HepG2 (cell line): ENCODE data around the gene CCBE1. TPM values are rescaled to one million over a fixed set of nuclear protein-coding genes. Genes with fewer than 3 reads are reported as not detected.
"Not testable (repeated sequence)": the region's sequence is repeated elsewhere in the genome, so short reads cannot be mapped to it uniquely, and the experiment has no call there.

ENCODE experiments used
- ATAC-seq: fragments of 200-7000 bp; cut with Tn5 transposase; 3 replicates; pipeline ENCODE4 v1.9.1; 2020; ENCODE audit warnings: mild to moderate bottlenecking, moderate library complexity
- BruUV-seq: library from RNA; stranded (reverse); fragments of 400-500 nt; replicated peaks from 2 replicates; lab custom pipeline; 2021; lab: Mats Ljungman, UMichigan
- CTCF ChIA-PET: fragments of 300-600 bp; formaldehyde crosslinking; extraction: SDS; loops from one replicate; lab custom pipeline; 2021; ENCODE audit warnings: low total read pairs, inconsistent platforms, low intra/inter-chr PET ratio; lab: Yijun Ruan, JAX
- POLR2A ChIA-PET: fragments of 350-600 bp; sonication (Branson Sonifier 250); formaldehyde crosslinking; loops from one replicate; lab custom pipeline; 2020; ENCODE audit warnings: antibody characterized with exemption, inconsistent platforms; lab: Yijun Ruan, JAX
- DNase-seq: peaks from one replicate; pipeline ENCODE4 v3.0.0-alpha.2; 2015; ENCODE audit warnings: low spot score
- FAIRE-seq: peaks from 3 replicates; lab custom pipeline; 2011; peaks lifted over from hg19 to GRCh38; lab: Jason Lieb, UNC
- H2AFZ ChIP-seq: one replicate; pipeline ENCODE4 v1.6.1; 2011; ENCODE audit warnings: low read length, inconsistent platforms
- H3K27ac ChIP-seq: fragments of 300-600 bp; 3 replicates; pipeline ENCODE4 v1.8.0; 2011; ENCODE audit warnings: mixed run types, mild to moderate bottlenecking, mixed read lengths, low read length, inconsistent platforms; ENCODE audit not compliant: insufficient read depth; ENCODE audit errors: extremely low read length
- H3K27me3 ChIP-seq, 2 experiments: fragments of 200-600 bp in 1 of 2; 2 replicates in 1 of 2; 3 replicates in 1 of 2; pipeline versions ENCODE4 v1.6.0 to v1.8.0; 2011; ENCODE audit warnings: low read length in 2 of 2, mild to moderate bottlenecking in 2 of 2, moderate library complexity in 2 of 2, inconsistent platforms in 1 of 2; ENCODE audit not compliant: insufficient read depth in 2 of 2, control insufficient read depth in 1 of 2
- H3K36me3 ChIP-seq, 2 experiments: fragments of 200-600 bp in 1 of 2; replicated peaks in 1 of 2; 2 replicates in 1 of 2; 3 replicates in 1 of 2; pipeline versions ENCODE4 v1.5.1 to v1.8.0; 2011; ENCODE audit warnings: low read length in 2 of 2, inconsistent platforms in 1 of 2; ENCODE audit not compliant: insufficient read depth in 2 of 2, control insufficient read depth in 1 of 2
- H3K4me1 ChIP-seq: 2 replicates; pipeline ENCODE4 v1.5.1; 2012; ENCODE audit warnings: low read length, inconsistent platforms; ENCODE audit not compliant: insufficient read depth
- H3K4me2 ChIP-seq: 2 replicates; pipeline ENCODE4 v1.6.0; 2011; ENCODE audit warnings: low read depth, low read length, inconsistent platforms
- H3K4me3 ChIP-seq, 3 experiments: fragments of 200-600 bp in 1 of 3; sonication (generic), shearing (Covaris generic) in 1 of 3; replicated peaks in 1 of 3; 2 replicates each; pipeline ENCODE4 v1.5.1; 2011 to 2016; ENCODE audit warnings: low read length in 3 of 3, inconsistent platforms in 2 of 3, low read depth in 2 of 3, mild to moderate bottlenecking in 2 of 3, control low read depth in 1 of 3, mixed read lengths in 1 of 3; ENCODE audit not compliant: insufficient read depth in 1 of 3
- H3K79me2 ChIP-seq: one replicate; pipeline ENCODE4 v1.6.1; 2011; ENCODE audit warnings: low read length, inconsistent platforms; ENCODE audit not compliant: insufficient read depth
- H3K9ac ChIP-seq: 2 replicates; pipeline ENCODE4 v1.6.0; 2011; ENCODE audit warnings: mild to moderate bottlenecking, low read depth, low read length, inconsistent platforms; ENCODE audit not compliant: insufficient read depth
- H3K9me3 ChIP-seq: 2 replicates; pipeline ENCODE4 v1.5.1; 2012; ENCODE audit warnings: mild to moderate bottlenecking, low read length
- H4K20me1 ChIP-seq: 2 replicates; pipeline ENCODE4 v1.6.0; 2011; ENCODE audit warnings: inconsistent platforms, mild to moderate bottlenecking, low read length, moderate library complexity; ENCODE audit not compliant: insufficient read depth
- CREB1 ChIP-seq, 2 experiments: fragments of 450-650 bp in 1 of 2; IDR thresholded peaks; 2 replicates each; pipeline ENCODE4 v1.6.1; 2016 to 2017; ENCODE audit warnings: control low read depth in 1 of 2, mild to moderate bottlenecking in 1 of 2, missing compliant biosample characterization in 1 of 2, missing genetic modification characterization in 1 of 2
- HCFC1 ChIP-seq: fragments of 150-350 bp; IDR thresholded peaks from 2 replicates; pipeline ENCODE4 v1.6.1; 2014; ENCODE audit warnings: low read depth, low read length
- MAX ChIP-seq: IDR thresholded peaks from 2 replicates; pipeline ENCODE4 v1.6.1; 2012; ENCODE audit warnings: inconsistent platforms
- MIER3 ChIP-seq: IDR thresholded peaks from 2 replicates; pipeline ENCODE4 v1.6.1; 2016; ENCODE audit warnings: missing compliant biosample characterization, borderline replicate concordance
- NFKBIZ ChIP-seq: IDR thresholded peaks from 2 replicates; pipeline ENCODE4 v1.6.1; 2018; ENCODE audit warnings: missing genetic modification reagents, missing compliant biosample characterization
- PCBP1 ChIP-seq: fragments of 200-400 bp; formaldehyde crosslinking; IDR thresholded peaks from 2 replicates; pipeline ENCODE4 v1.6.1; 2017; ENCODE audit warnings: mild to moderate bottlenecking, low read depth, low read length, borderline replicate concordance
- TBP ChIP-seq: sonication (generic); formaldehyde crosslinking; IDR thresholded peaks from 2 replicates; pipeline ENCODE4 v1.5.0; 2020; ENCODE audit warnings: missing genetic modification reagents
- ZNF468 ChIP-seq: sonication (generic); formaldehyde crosslinking; IDR thresholded peaks from 2 replicates; pipeline ENCODE4 v1.8.0; 2022; ENCODE audit warnings: mild to moderate bottlenecking, moderate library complexity, missing genetic modification reagents
- ZNF724P ChIP-seq: sonication (generic); formaldehyde crosslinking; IDR thresholded peaks from 2 replicates; pipeline ENCODE4 v1.8.0; 2022; ENCODE audit warnings: missing genetic modification reagents, borderline replicate concordance
- ZNF773 ChIP-seq: sonication (generic); formaldehyde crosslinking; IDR thresholded peaks from 2 replicates; pipeline ENCODE4 v1.4.0; 2020; ENCODE audit warnings: missing genetic modification reagents, borderline replicate concordance
- WGBS: methylation state at CpG from one replicate; pipeline ENCODE4 v1.1.6; 2017; ENCODE audit warnings: low lambda C conversion rate; 5-methylcytosine and 5-hydroxymethylcytosine counted together
- in situ Hi-C: cut with HindIII; loops from 2 replicates; pipeline ENCODE4 v1.10.0; 2017; ENCODE audit warnings: low pct_unique_long_range_greater_than_20kb; ENCODE audit not compliant: extremely low pct_ligation_motif_present
- intact Hi-C: fragments of 100-400 bp; cut with micrococcal nuclease; formaldehyde crosslinking; loops from one replicate; pipeline ENCODE4 v1.10.0; 2022; ENCODE audit not compliant: unreplicated experiment
- polyA plus RNA-seq, 8 experiments: library from polyadenylated mRNA; depleted of rRNA in 3 of 8; stranded (reverse) in 7 of 8; unstranded in 1 of 8; fragments of >200 nt; fragmentation: Illumina TruSeq in 4 of 8; extraction: Trizol in 4 of 8; gene quantifications; 2 replicates each; pipeline versions ENCODE4 v1.2.1 to v1.2.3, GENCODE V29; 2011 to 2016; ENCODE audit warnings: low read depth in 4 of 8, missing spikeins in 1 of 8, mixed read lengths in 1 of 8; ENCODE audit not compliant: insufficient read depth in 1 of 8
- total RNA-seq, 5 experiments: library from RNA; depleted of rRNA; stranded (reverse); fragments of >200 nt; fragmentation: Illumina TruSeq; extraction: Trizol; gene quantifications; 2 replicates each; pipeline ENCODE4 v1.2.3, GENCODE V29; 2016; ENCODE audit warnings: low read depth in 1 of 5
- TF ChIP-seq, protein P1 (sequence below): sonication (generic); formaldehyde crosslinking; IDR thresholded peaks from 2 replicates; pipeline ENCODE4 v1.5.0; 2020; ENCODE audit warnings: mild to moderate bottlenecking, missing genetic modification reagents, borderline replicate concordance

The CCBE1 gene
- total and polyA plus RNA-seq, 2 of the 13 experiments (the other 11 are each of a cell fraction or from before 2014, with no cell fraction given) = not detected

GRCh38 chr18:59667488-59667887 is 29.7 kb downstream of the CCBE1 start:
- peaks cover 1 to 23% of the 10 kb centered on the region in 2 experiments; a peak in 3 of 5 replicates for H3K27me3 ChIP-seq
- H4K20me1 ChIP-seq = no peaks in the 10 kb centered on the region
- H3K9me3 ChIP-seq = no peaks in the 10 kb centered on the region; the same call in 1 of the 2 replicates
- POLR2A ChIA-PET = no interaction called here
- no peak for TF ChIP-seq PCBP1
- no peak for TF ChIP-seq ZNF773 (CRISPR knock-in tag)
- TF ChIP-seq NFKBIZ (CRISPR knock-in tag) = no peak
- TF ChIP-seq, protein P1, sequence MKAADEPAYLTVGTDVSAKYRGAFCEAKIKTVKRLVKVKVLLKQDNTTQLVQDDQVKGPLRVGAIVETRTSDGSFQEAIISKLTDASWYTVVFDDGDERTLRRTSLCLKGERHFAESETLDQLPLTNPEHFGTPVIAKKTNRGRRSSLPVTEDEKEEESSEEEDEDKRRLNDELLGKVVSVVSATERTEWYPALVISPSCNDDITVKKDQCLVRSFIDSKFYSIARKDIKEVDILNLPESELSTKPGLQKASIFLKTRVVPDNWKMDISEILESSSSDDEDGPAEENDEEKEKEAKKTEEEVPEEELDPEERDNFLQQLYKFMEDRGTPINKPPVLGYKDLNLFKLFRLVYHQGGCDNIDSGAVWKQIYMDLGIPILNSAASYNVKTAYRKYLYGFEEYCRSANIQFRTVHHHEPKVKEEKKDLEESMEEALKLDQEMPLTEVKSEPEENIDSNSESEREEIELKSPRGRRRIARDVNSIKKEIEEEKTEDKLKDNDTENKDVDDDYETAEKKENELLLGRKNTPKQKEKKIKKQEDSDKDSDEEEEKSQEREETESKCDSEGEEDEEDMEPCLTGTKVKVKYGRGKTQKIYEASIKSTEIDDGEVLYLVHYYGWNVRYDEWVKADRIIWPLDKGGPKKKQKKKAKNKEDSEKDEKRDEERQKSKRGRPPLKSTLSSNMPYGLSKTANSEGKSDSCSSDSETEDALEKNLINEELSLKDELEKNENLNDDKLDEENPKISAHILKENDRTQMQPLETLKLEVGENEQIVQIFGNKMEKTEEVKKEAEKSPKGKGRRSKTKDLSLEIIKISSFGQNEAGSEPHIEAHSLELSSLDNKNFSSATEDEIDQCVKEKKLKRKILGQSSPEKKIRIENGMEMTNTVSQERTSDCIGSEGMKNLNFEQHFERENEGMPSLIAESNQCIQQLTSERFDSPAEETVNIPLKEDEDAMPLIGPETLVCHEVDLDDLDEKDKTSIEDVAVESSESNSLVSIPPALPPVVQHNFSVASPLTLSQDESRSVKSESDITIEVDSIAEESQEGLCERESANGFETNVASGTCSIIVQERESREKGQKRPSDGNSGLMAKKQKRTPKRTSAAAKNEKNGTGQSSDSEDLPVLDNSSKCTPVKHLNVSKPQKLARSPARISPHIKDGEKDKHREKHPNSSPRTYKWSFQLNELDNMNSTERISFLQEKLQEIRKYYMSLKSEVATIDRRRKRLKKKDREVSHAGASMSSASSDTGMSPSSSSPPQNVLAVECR (CRISPR knock-in tag) = no peak
- no peak for TF ChIP-seq CREB1 (IDR thresholded peaks at IDR 0.05)
- no peak for TF ChIP-seq CREB1 (CRISPR knock-in tag; IDR thresholded peaks at IDR 0.05)
- TF ChIP-seq MIER3 (CRISPR knock-in tag) = no peak
- no peak for TF ChIP-seq ZNF468 (CRISPR knock-in tag)
- no peak for TF ChIP-seq HCFC1
- TF ChIP-seq TBP = no peak
- TF ChIP-seq MAX = no peak
- no peak for TF ChIP-seq ZNF724P
- TF ChIP-seq, all 625 proteins: peak for 0
- no TSS peak for BruUV-seq
- Histone ChIP-seq H3K36me3 (no peaks in the 10 kb centered on the region), H3K27ac (no peak overlapping the region), H3K79me2 (no peaks in the 10 kb centered on the region), H3K4me2 (no peak overlapping the region), H3K9ac (no peak overlapping the region), H2AFZ (no peak overlapping the region), H3K4me3 (no peak overlapping the region), H3K4me1 (no peaks in the 10 kb centered on the region)
- in situ Hi-C loops (no loop called here), intact Hi-C loops (no loop called here)
- 41% methylated on average over 3 of the region's 4 CpGs for WGBS
- FAIRE-seq (no peak), DNase-seq (no peak), ATAC-seq (no peak)
- CTCF ChIA-PET = no interaction called here

GRCh38 chr18:59666007-59666402 is 31.2 kb downstream of the CCBE1 start:
- BruUV-seq, H3K9me3 ChIP-seq, FAIRE-seq, H3K9ac ChIP-seq, intact Hi-C loops, CTCF ChIA-PET, H4K20me1 ChIP-seq, H3K79me2 ChIP-seq, ATAC-seq, H3K4me3 ChIP-seq, in situ Hi-C loops, H3K27ac ChIP-seq, H3K36me3 ChIP-seq, H3K4me1 ChIP-seq, H3K4me2 ChIP-seq, H2AFZ ChIP-seq, DNase-seq, POLR2A ChIA-PET: not testable (repeated sequence)
- WGBS = 10% methylated on average over 9 of the region's 9 CpGs
- H3K27me3 ChIP-seq = peaks cover 1 to 25% of the 10 kb centered on the region in 2 experiments; a peak in 2 of 5 replicates
